NT2/D1 (cell line): Measurements from ENCODE around the gene NMUR2.

Experiments
- DNase-seq: peaks from one replicate; pipeline ENCODE4 v3.0.0-alpha.2; 2011; ENCODE audit warnings: low read depth, low spot score
- H3K27me3 ChIP-seq: 2 replicates; pipeline ENCODE4 v1.6.0; 2011; ENCODE audit warnings: mild to moderate bottlenecking; ENCODE audit not compliant: insufficient read length, insufficient read depth
- H3K36me3 ChIP-seq: 2 replicates; pipeline ENCODE4 v1.6.1; 2011; ENCODE audit warnings: mild to moderate bottlenecking, low read length, mixed read lengths; ENCODE audit not compliant: insufficient read depth, insufficient read length
- H3K4me1 ChIP-seq: 2 replicates; pipeline ENCODE4 v1.5.1; 2011; ENCODE audit not compliant: insufficient read depth, insufficient read length
- H3K4me3 ChIP-seq: 2 replicates; pipeline ENCODE4 v1.5.1; 2011; ENCODE audit warnings: low read depth; ENCODE audit not compliant: insufficient read length
- H3K9ac ChIP-seq: 2 replicates; pipeline ENCODE4 v1.6.0; 2011; ENCODE audit warnings: low read depth; ENCODE audit not compliant: insufficient read length
- H3K9me3 ChIP-seq: 2 replicates; pipeline ENCODE4 v1.5.1; 2011; ENCODE audit warnings: mild to moderate bottlenecking, low read length; ENCODE audit not compliant: insufficient read depth
- SUZ12 ChIP-seq: IDR thresholded peaks from 2 replicates; pipeline ENCODE4 v1.6.1; 2011; ENCODE audit not compliant: insufficient read length, insufficient read depth; ENCODE audit errors: extremely low read depth
- YY1 ChIP-seq: IDR thresholded peaks from 2 replicates; pipeline ENCODE4 v1.6.1; 2011; ENCODE audit not compliant: insufficient read length, insufficient read depth
- ZNF274 ChIP-seq: IDR thresholded peaks from 2 replicates; pipeline ENCODE4 v1.6.1; 2011; ENCODE audit warnings: mild to moderate bottlenecking, low read depth, low read length

Gene NMUR2

DNA sequence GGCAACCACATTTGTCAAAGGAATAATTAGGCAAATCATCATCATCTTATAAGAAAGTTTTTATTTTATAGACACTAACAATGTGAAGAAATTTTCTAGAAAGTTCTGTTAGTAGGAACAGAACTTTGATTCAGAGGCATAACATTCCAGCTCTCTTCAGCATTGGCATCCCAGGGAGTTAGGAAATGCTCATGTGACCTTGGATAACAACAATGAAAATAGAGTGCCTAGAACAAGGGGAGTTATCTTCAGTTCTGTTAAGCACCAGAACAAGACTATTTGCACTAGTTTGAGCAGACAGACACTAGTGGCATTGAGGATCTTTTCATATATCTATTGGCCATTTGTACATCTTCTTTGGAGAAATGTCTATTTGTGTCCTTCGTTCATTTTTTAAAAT lies 7.0 kb upstream of the NMUR2 start:
- TF ChIP-seq ZNF274 (no peak), SUZ12 (no peak), YY1 (no peak)
- H3K9me3 ChIP-seq, result no peaks in the 10 kb centered on the region
- no peak overlapping the region for H3K9ac ChIP-seq
- H3K36me3 ChIP-seq, result no peaks in the 10 kb centered on the region
- no peaks in the 10 kb centered on the region for H3K4me1 ChIP-seq
- no peak overlapping the region for H3K4me3 ChIP-seq
- H3K27me3 ChIP-seq, result no peaks in the 10 kb centered on the region
- no peak for DNase-seq

DNA sequence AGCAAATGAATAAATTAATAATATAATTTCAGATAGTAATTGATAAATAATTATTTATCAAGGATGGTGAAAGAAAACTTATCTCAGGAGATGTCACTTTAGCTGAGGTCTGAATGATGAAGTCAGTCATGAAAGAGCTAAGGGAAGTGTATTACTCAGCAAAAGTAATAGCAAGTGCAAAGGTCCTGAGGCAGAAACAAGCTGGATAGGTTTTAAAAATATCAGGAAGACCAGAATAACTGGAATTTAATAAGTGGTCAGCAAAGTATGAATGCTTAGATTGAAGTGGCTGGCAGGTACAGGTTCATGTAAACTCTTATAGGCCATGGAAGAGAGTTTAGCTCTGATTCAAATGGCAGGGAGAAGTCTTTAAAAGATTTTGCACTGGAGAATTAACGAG lies 1.0 kb upstream of the NMUR2 start:
- Histone ChIP-seq H3K4me1 (no peaks in the 10 kb centered on the region), H3K9me3 (no peaks in the 10 kb centered on the region), H3K9ac (no peak overlapping the region), H3K4me3 (no peak overlapping the region), H3K27me3 (no peaks in the 10 kb centered on the region), H3K36me3 (no peaks in the 10 kb centered on the region)
- no peak for DNase-seq
- TF ChIP-seq SUZ12 (no peak), ZNF274 (no peak), YY1 (no peak)

DNA sequence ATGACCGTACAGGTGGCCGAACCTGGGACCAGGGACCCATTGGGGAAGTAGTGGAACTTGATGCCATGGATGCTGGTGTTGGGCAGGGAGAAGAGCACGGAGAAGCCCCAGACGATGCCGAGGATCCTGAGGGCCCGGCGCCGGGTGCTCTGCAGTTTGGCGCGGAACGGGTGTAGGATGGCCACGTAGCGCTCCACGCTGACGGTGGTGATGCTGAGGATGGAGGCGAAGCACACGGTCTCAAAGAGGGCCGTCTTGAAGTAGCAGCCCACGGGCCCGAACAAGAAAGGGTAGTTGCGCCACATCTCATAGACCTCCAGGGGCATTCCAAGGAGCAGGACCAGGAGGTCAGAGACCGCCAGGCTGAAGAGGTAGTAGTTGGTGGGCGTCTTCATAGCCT lies 585 bp downstream of the NMUR2 start:
- TF ChIP-seq YY1, result no peak
- TF ChIP-seq ZNF274, result no peak
- no peak for TF ChIP-seq SUZ12
- H3K4me3 ChIP-seq, result no peak overlapping the region
- no peaks in the 10 kb centered on the region for H3K27me3 ChIP-seq
- H3K4me1 ChIP-seq, result no peaks in the 10 kb centered on the region
- no peaks in the 10 kb centered on the region for H3K9me3 ChIP-seq
- no peak overlapping the region for H3K9ac ChIP-seq
- no peaks in the 10 kb centered on the region for H3K36me3 ChIP-seq
- no peak for DNase-seq

DNA sequence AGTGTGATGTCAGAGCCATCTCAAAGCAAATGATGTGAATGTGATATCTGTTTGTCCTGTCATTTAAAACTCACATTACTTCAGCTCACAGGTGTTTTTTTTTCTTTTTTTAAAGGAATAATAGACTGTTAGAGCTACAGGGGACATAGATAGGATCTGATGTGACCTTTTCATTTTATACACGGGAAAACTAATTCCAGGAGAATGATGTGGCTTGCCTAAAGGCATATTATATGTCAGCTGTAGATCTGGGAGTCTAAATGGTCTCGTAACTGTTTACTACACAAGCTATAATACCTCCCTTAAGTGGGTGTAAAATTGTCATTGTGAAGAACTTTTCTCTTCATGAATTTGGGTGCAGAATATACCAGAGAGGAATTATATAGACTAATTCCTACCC lies 2.0 kb downstream of the NMUR2 start:
- TF ChIP-seq SUZ12 (no peak), ZNF274 (no peak), YY1 (no peak)
- H3K9ac ChIP-seq, result no peak overlapping the region
- H3K4me3 ChIP-seq, result no peak overlapping the region
- H3K36me3 ChIP-seq, result no peaks in the 10 kb centered on the region
- DNase-seq, result no peak
- no peaks in the 10 kb centered on the region for H3K27me3 ChIP-seq
- no peaks in the 10 kb centered on the region for H3K9me3 ChIP-seq
- H3K4me1 ChIP-seq, result no peaks in the 10 kb centered on the region

DNA sequence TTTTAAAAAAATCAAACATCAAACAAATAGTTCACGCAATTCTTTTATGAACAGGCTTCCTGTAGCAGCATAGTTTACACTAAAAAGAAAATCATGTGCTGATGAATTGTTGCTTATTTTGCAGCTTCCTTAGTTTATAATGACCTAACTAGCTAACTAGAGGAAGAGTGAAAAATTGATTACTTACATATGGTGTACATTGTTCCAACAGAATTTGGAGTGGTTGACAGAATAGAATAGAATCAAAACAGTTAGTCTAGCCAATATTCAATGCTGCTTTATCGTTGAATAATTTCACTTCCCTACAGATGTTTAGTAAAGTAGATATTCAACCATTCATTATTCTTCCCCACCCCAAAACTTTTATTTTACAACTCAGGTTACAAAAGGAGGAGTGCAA lies 4.2 kb downstream of the NMUR2 start:
- Histone ChIP-seq H3K9me3 (no peaks in the 10 kb centered on the region), H3K9ac (no peak overlapping the region), H3K4me3 (no peak overlapping the region), H3K27me3 (no peaks in the 10 kb centered on the region), H3K36me3 (no peaks in the 10 kb centered on the region), H3K4me1 (no peaks in the 10 kb centered on the region)
- TF ChIP-seq YY1 (no peak), SUZ12 (no peak), ZNF274 (no peak)
- no peak for DNase-seq

DNA sequence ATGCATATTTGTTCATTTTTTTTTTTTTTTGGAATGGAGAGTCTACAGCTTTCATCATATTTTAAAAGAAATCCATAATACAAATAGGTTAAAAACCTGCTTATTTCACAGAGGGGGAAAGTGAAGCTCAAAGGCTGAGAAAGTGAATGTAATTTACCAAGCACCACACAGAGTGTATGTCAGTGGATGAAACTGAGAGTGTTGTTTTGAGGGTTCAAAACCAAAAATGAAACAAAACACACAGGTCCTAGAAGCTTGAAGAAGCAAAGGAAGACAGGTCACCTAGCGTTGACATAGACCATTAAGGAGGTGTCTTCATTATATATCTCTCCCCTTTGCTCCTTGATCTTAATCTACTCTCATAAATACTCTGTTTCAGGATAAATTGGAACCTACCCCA lies 7.5 kb downstream of the NMUR2 start:
- TF ChIP-seq SUZ12, result no peak
- TF ChIP-seq YY1, result no peak
- no peak for TF ChIP-seq ZNF274
- H3K9ac ChIP-seq, result no peak overlapping the region

DNA sequence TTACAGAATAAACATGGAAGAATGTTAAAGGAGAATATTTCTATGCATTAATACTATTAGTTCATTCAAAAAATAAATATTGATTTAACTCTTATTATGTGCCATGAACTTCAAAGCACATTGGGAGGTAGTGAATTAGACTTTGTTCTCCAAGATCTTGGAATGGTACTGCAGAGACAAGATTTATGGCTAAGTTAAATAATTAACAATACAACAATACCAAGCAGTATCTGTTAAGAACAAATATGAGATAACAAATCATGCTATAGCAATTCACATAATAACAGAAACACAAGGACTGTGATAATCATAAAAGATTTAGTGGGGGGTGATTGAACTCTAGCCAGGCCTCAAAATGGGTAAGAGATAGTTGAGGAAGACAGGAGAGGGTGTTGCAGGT lies 11.6 kb downstream of the NMUR2 start:
- Histone ChIP-seq H3K9me3 (no peaks in the 10 kb centered on the region), H3K36me3 (no peaks in the 10 kb centered on the region), H3K4me1 (no peaks in the 10 kb centered on the region), H3K4me3 (no peak overlapping the region), H3K27me3 (no peaks in the 10 kb centered on the region), H3K9ac (no peak overlapping the region)
- no peak for DNase-seq
- no peak for TF ChIP-seq ZNF274
- no peak for TF ChIP-seq YY1
- no peak for TF ChIP-seq SUZ12

More for the DNA sequence above, 7.5 kb downstream of the NMUR2 start:
- DNase-seq, result no peak
- H3K36me3 ChIP-seq, result no peaks in the 10 kb centered on the region
- H3K9me3 ChIP-seq, result no peaks in the 10 kb centered on the region
- H3K4me3 ChIP-seq, result no peak overlapping the region
- H3K4me1 ChIP-seq, result no peaks in the 10 kb centered on the region
- H3K27me3 ChIP-seq, result no peaks in the 10 kb centered on the region
